C4-2B (cell line): ENCODE data around the gene ITPR2.

Experiments used
- ZFX ChIP-seq: fragments of 450-650 bp; IDR thresholded peaks from 2 replicates; pipeline ENCODE4 v1.6.1; 2017
- TF ChIP-seq, protein P1 (sequence below): fragments of 450-650 bp; conservative IDR thresholded peaks from 2 replicates; pipeline ENCODE4 v1.5.1; 2017; ENCODE audit warnings: mild to moderate bottlenecking

DNA sequence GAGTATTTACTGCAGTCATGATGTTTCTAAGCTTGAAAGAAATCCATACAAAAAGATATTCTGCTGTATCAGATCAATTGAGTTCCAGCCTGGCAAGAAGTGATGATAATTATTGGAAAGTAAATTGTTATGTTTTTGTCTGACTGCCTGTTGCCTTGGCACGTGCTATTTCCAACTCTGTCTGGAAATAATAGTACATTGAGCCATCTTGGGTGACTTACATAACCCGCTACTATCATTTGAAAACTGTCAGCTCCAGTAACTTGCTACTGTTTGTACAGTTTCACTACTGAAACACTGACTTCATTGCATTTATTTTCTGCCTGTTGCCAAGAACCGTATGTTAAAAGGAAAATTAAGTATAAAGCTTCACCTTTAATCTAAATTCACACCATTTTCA lies 318.6 kb downstream of the ITPR2 start:
- TF ChIP-seq, protein P1, sequence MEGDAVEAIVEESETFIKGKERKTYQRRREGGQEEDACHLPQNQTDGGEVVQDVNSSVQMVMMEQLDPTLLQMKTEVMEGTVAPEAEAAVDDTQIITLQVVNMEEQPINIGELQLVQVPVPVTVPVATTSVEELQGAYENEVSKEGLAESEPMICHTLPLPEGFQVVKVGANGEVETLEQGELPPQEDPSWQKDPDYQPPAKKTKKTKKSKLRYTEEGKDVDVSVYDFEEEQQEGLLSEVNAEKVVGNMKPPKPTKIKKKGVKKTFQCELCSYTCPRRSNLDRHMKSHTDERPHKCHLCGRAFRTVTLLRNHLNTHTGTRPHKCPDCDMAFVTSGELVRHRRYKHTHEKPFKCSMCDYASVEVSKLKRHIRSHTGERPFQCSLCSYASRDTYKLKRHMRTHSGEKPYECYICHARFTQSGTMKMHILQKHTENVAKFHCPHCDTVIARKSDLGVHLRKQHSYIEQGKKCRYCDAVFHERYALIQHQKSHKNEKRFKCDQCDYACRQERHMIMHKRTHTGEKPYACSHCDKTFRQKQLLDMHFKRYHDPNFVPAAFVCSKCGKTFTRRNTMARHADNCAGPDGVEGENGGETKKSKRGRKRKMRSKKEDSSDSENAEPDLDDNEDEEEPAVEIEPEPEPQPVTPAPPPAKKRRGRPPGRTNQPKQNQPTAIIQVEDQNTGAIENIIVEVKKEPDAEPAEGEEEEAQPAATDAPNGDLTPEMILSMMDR: no peak
- TF ChIP-seq ZFX: no peak
